ENCODE data around the gene ANKRD23.
"Not testable (repeated sequence)": the region's sequence is repeated elsewhere in the genome, so short reads cannot be mapped to it uniquely, and the experiment has no call there.

Gene ANKRD23

GRCh38 chr2:96843538-96844268 lies at the start of gene ANKRD23:
Gene ANKRD23 (minus strand): TSS chr2:96844021. CDS start chr2:96843992, 29 bp downstream.
- no peak for DNase-seq (ENCODE audit: low read depth in 3 of 3)

GRCh38 chr2:96891591-96892333 lies 47.9 kb upstream of the ANKRD23 start:
- DNase-seq (ENCODE audit: low read depth in 3 of 3): no peak

DNA sequence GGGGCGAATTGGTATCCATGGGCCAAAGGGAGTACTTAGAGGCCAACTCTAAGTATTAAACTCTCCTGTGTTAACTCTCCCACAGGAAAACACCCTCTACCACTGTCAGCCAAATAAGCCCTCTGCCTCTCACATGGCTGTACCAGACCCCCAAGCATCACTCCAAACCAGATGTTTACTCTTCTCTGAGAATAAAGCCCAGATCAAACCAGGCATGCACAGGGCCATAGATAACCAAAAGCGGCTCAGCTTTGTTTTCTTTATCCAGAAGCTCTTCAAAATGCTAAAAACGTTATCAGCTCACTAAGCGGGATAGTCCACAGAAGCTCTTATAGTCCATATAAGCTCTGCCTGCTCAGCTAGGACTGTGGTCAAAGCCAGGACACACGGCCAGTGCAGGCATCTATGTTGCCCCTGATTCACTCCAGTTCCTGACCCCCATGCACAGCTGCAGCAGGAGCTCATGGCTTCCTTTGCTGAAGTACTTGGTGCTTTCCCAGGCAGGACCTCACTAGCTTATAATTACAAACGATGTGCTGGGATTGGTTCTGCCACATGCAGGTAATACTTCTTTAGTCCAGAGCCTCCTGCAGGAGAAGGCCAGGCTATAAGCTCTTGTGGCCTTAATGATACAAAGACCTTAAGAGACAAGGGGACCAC lies 47.0 kb upstream of the ANKRD23 start:
- DNase-seq (ENCODE audit: low read depth in 3 of 3): no peak

GRCh38 chr2:96890252-96890651 lies 46.4 kb upstream of the ANKRD23 start:
- DNase-seq (ENCODE audit: low read depth in 3 of 3): no peak

DNA sequence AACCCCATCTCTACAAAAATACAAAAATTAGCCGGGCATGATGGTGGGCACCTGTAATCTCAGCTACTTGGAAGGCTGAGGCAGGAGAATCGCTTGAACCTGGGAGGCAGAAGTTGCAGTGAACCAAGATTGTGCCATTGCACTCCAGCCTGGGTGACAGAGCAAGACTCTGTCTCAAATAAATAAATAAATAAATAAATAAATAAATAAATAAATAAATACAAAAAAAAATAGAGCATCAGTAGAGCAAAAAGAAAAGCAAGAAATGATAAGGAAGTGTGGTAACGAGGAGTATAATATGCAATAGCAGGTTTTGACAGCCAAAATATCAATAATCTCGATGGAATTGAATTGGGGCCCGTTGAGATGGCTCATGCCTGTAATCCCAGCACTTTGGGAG lies 45.7 kb upstream of the ANKRD23 start:
- not testable (repeated sequence) for DNase-seq (ENCODE audit: low read depth in 3 of 3)

DNA sequence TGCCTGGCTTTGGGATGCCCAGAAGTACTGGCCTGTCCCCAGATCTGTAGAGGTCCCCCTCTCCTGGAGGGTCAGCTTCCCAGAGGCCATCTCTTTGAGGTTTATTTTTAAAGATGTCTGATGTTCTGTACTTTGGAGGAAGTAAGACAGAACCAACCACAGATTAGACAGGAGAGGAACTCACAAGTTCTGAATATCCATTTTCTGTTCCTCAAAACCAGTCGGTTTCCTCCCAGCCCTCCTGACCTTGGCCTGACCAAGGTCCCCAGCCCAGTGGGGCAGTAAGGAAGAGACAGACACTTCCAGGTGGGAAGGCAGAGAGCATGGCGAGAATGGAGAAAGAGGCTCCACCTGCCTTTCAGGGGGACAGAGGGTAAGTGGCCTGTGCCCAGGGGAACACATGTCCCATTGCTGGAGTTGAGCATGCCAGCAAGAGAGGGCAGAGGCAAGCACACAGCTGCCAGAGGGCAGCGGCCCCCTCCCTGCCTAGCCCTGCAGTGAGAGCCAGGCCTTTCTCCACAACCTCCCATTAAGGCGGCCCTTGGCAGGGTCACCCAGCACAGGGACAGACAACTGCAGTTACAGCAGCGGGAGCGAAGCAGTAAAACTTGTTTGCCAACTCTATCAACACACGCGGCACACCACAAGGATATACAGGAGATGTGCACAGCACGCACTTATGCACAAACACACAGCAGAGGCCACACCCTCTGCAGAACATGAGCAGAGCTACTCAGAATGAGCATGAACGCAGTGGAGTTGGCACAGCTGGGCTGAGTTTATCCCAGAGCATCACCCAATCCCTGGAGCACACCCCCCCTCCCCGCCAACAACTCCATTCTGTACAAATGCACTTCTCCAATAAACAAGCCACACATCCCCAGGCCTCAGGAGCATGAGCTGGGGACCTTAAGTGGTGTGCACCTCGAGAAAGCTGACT lies 44.5 kb upstream of the ANKRD23 start:
- DNase-seq (ENCODE audit: low read depth in 3 of 3): no peak

GRCh38 chr2:96887493-96888012 lies 43.7 kb upstream of the ANKRD23 start:
- no peak for DNase-seq (ENCODE audit: low read depth in 3 of 3)

GRCh38 chr2:96885432-96886347 lies 41.9 kb upstream of the ANKRD23 start:
- no peak for DNase-seq (ENCODE audit: low read depth in 3 of 3)

DNA sequence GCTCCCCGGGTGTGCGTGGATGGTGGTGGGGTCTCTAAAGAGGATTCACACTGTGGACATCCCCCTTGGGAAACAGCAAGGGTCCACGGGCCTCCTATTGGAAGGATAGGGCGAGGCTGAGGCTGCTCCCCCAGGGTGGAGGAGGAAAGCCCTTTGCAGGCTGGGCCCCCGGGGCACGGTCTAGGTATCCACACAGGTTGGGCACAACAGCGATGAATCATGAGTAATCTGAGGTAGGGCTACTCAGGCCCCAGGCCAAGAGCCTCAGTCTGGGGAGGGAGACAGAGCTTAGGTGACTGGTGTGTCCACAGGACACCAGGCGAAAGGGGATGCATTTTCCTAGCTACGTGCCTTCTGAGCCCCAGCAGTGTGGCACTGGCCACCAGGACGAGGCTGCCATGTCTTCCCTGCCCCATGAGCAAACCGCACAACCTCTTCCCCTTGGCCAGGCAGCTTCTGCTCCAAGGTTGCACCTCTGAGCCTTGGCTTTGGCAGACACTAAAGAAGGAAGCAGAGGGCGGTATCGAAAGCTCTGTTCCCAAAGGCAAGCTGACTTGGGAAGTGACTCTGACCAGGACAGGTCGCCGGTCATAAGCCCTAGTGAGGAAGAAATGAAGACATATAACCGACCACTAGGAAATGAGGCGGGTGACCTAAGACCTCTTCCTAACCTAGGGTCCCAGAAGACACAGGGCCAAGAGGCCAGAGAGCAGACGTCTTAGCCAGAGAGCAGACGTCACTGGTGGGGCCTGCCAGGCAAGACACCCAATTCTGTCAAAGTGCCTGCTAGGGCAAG lies 40.7 kb upstream of the ANKRD23 start:
- DNase-seq (ENCODE audit: low read depth in 3 of 3): no peak

GRCh38 chr2:96883306-96883705 lies 39.5 kb upstream of the ANKRD23 start:
- DNase-seq (ENCODE audit: low read depth in 3 of 3): no peak

GRCh38 chr2:96882906-96883305 lies 39.1 kb upstream of the ANKRD23 start:
- DNase-seq (ENCODE audit: low read depth in 3 of 3): no peak

GRCh38 chr2:96882230-96882629 lies 38.4 kb upstream of the ANKRD23 start:
- no peak for DNase-seq (ENCODE audit: low read depth in 3 of 3)

DNA sequence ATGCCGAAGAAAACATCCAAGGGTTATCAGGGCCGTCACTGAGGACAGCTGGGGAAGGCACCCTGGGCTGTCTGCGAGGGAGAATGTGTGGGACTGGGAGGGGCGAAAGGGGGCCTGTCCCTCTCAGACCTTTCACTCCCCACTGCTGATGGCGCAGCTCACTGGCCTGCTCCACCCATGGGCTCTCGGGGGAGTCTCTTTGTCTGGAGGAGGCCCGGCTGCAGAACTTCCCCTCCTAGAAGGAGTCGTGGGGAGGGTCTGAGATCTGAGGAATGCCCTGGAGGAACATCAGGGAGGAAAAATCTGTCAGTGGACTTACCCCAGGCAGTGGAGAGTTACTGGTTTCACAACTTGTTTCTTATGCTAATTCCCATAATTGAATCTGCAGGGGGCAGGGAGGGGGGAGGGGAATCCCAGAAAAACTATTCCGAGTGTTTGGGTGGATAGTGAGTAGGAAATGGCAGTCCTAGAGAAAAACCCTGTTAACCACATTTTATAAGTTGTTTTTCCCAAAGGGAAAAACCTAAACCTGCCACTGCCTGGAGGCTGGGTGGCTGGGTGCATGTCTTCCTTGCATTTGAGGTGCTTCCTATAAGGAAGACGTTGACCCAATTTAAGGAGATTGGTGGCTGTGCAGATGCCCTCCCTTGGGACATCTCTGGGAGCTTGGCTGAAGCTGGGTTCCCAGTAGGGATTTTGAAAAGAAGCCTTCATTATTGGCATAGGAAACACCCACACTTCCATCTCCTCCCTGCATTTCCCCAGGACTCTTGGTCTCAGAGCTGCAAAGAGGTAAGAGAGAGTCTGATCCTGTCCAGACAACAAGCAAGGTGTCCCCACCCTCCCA lies 37.8 kb upstream of the ANKRD23 start:
- DNase-seq (ENCODE audit: low read depth in 3 of 3): no peak

DNA sequence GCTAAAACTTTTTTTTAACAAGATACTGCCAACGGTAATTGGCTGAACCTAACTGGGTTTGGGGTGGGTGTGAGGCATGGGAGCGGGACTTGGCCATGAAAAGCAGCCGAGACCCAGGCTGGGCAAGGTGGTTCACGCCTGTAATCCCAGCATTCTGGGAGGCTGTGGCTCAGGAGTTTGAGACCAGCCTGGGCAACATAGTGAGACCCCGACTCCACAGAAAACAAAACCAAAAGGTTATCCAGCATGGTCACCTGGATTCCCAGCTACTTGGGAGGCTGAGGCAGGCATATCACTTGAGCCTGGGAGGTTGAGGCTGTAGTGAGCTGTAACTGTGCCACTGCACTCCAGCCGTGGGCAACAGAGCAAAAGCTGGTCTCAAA lies 37.1 kb upstream of the ANKRD23 start:
- DNase-seq (ENCODE audit: low read depth in 3 of 3): no peak

DNA sequence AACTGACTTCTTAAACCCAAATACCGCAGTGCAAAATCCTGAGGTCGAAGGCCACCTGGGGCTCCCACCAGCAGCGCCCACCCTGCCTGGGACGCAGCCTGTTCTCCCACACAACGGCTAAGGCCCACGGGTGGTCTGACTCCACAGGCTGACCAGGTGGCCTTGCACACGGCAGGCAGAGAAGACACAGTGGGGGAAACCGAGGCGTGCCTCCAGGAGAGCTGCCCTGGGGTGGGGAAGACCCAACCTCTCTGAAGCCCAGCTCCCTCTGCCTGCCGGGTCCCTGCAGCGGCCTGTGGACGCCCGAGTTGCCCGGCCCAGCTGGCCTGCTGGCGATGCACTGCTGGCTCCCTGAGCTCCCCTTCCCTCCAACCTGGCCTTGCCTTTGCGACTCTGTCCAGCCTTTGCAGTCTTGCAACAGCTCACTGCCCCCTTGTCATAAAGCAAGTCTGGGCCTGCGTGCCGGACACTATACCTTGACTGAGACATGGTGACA lies 35.8 kb upstream of the ANKRD23 start:
- no peak for DNase-seq (ENCODE audit: low read depth in 3 of 3)

- no peak for DNase-seq (ENCODE audit: low read depth in 3 of 3)
These were observed 35.1 kb upstream of the ANKRD23 start for GRCh38 chr2:96878796-96879544.

GRCh38 chr2:96878171-96878570 lies 34.4 kb upstream of the ANKRD23 start:
- no peak for DNase-seq (ENCODE audit: low read depth in 3 of 3)

GRCh38 chr2:96877631-96878092 lies 33.8 kb upstream of the ANKRD23 start:
- no peak for DNase-seq (ENCODE audit: low read depth in 3 of 3)

Data from stimulated activated CD4-positive, alpha-beta T cell treated with anti-CD3 and anti-CD28 coated beads, TNF-alpha, amount 100 ng/mL, for 48 hours (primary cell).